HG03439 (cell line): ENCODE data around the gene OR2V1.
"Not testable (repeated sequence)": the region's sequence is repeated elsewhere in the genome, so short reads cannot be mapped to it uniquely, and the experiment has no call there.

ENCODE experiments used
- ATAC-seq: cut with Tn5 transposase; IDR thresholded peaks from one replicate; pipeline ENCODE4 v1.9.1; 2021; ENCODE audit warnings: mild to moderate bottlenecking, moderate library complexity; ENCODE audit not compliant: unreplicated experiment

The OR2V1 gene

GRCh38 chr5:181160755-181161533 is 30.0 kb upstream of the OR2V1 start:
- not testable (repeated sequence) for ATAC-seq

DNA sequence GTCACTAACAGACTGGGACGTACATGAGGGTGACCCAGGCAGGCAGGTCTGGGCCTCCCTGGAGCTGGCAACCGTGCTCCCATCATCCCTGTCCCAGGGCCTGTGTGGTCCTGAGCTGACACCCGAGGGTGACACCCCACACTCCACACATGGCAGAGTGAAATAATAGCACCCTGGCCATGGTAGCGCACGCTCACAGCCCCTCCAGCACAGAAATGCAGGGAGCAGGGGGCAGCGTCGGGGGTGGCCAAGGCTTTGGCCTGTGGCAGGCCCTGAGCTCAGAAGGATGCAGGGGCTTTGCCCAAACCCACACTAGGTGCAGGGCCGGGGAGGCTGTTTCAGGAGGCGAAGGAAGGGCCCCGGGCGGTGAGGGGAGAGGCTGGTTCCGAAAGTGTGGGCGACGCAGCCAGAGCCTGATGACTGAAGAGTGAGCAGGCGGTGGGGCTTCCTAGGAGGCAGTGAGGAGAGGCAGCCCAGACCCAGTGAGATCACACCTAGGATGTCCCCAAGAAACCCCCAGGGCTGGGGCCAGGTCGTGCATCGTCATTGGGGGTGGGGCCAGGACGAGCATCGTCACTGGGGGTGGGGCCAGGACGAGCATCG is 29.3 kb upstream of the OR2V1 start:
- peak; percentile 51 for ATAC-seq

DNA sequence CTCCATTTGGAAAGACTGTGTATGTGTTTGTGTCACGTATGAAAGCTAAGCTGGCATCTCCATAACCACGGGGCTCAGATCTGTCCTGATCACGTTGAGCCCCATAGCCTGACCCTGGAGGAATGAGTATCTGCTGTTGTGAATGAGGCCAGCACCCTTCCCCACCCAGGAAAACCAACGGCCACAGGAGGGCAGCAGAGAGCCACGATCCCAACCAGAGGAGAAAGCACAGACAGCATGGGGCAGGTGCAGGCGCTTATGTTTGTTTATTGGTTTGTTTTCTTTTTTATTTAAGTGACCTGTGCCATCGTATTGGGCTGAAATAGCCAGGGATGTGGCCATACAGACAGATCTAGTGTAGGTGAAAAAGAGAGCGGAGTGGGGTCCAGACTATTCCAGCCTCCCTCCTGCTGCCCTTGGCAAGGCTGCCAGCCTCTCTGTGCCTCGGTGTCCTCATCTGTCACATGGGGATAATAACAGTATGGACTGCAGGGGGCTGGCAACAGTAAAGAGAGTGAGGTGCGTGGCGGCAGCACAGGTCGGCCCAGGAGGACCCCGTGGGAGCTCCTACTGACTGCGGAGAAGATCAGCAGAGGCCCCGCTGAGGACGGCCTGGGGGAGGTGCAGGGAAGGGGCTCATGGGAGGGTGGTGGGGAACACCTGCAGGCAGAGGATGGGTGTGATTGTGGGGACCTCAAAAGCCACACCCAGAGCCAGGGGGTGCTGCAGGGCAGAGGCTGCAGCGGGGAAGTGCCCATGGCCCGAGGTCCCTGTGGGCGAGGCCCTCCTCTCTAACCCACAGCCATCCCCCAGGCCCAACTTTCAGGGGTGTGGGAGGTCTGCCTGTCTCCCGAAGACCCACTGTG is 28.6 kb upstream of the OR2V1 start:
- ATAC-seq = peak; percentile 51

DNA sequence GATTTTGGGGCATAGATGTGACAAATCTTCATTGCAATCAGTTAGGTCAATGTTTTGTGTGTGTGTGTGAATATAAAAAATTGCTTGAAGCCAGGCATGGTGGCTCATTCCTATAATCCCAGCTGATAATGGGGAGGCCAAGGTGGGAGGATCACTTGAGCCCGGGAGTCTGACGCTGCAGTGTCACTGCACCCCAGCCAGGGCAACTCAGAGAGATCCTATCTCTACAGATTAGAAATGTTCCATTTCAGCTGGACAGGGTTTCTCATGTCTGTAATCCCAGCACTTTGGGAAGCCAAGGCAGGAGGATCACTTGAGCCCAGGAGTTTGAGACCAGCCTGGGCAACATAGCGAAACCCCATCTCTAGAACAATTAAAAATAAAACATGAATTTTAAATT is 27.9 kb upstream of the OR2V1 start:
- no peak for ATAC-seq

DNA sequence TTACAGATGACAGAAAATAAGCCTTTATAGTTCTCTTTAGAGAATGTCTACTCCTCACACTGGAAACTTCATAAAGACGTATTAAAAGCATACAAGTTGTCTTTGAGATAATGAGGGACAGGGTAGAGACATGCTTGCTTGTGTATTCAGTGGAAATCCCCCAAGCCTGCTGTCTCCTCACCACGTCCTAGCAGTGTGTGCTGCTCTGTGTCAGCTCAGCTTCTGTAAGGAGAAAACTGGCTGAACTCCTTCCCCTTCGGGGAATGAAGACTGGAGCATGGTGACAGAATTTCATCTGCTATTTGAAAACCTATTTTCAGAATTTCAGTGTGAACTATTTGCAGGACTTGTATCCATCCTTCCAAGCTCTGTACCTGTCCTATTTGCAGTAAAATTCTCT is 25.8 kb upstream of the OR2V1 start:
- ATAC-seq = no peak

GRCh38 chr5:181153814-181154213 is 22.8 kb upstream of the OR2V1 start:
- ATAC-seq = no peak

GRCh38 chr5:181152406-181152805 is 21.4 kb upstream of the OR2V1 start:
- ATAC-seq = no peak

DNA sequence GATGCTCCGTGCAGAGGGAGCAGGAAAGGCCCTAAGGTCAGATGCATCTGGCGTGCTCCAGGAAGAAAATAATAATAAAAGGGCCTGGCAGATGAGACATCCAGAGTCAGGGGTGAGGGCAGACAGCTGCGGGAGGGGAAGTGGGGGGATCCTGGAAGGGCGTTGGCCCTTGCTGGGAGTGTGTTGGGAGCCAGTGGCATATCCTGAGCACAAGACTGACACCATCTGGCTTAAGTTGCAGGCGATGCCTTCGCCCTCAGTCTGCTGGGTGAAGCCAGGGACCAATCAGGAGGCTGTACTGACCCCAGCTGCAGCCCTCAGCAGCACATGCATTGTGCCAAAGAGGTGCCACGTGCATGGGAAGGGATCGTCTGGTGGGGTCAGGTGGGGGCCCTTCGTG is 20.2 kb upstream of the OR2V1 start:
- ATAC-seq = no peak

- no peak for ATAC-seq
Measured at GRCh38 chr5:181149806-181150733, 19.1 kb upstream of the OR2V1 start.

DNA sequence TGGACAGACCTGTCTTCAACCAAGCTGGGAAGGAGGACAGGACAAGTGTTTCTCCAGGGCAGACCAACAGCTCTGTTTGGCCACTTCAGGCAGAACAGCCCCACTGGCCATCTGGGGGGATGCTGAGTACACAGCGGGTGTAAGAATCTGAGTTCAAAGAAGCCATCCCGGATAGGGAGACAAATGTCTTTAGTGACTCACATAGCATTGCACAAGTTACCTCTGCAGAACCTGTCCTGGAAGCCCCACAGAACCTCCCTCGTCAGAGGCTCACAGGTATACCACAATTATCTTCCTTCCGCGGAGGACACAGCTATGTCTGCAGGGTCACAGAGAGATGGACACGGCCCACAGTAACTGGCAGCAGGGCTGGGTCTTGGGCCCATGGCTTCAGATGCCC is 18.4 kb upstream of the OR2V1 start:
- no peak for ATAC-seq

- not testable (repeated sequence) for ATAC-seq
Measured at GRCh38 chr5:181146927-181147636, 16.1 kb upstream of the OR2V1 start, which contains the start of gene OR2V2. TSS of gene OR2V2 (plus strand) at chr5:181147586. CDS start at chr5:181154943, 7,357 bp downstream.

DNA sequence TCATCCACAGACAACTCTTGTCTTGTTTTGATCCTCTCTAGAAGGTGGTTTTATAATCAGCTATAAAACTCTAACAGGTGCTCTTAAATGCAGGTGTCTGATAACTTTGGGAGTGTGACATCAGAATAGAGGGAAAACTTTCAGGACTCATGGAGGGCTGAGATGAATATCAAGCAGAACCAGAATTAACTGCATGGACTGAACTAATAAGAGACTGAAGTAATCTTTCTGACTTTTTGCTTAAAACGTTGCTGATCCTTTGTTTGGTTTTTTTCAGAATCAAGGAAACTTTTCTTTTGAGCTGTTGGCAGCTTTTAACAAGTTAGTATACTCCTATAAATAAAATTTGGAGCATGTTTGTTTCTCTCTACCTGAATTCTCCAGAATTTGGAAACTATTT is 14.2 kb upstream of the OR2V1 start:
- ATAC-seq = no peak

GRCh38 chr5:181142054-181142453 is 11.1 kb upstream of the OR2V1 start:
- no peak for ATAC-seq

- no peak for ATAC-seq
Measured at GRCh38 chr5:181140766-181141165, 9.8 kb upstream of the OR2V1 start.

DNA sequence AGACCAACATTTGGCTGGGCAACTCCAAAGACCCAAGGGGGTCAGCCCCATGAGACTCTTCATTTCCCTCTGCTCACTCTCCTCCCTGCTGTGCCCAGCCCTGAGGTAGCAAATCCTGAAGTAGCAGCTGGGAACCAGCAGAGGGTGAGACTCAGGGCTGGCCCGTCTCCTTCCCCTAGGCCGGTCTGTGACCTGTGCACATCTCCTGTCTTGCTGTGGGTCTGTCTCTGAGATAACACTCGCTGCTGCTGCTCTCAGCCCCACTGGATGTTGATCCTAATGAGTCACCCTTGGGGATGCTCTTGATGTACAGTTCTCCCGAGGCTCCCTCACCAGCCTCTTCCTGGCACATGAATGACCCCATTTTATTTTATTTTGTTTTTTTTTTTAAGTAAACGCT is 7.3 kb upstream of the OR2V1 start:
- no peak for ATAC-seq

- no peak for ATAC-seq
Measured at GRCh38 chr5:181136361-181136955, 5.5 kb upstream of the OR2V1 start.

- no peak for ATAC-seq
Measured at GRCh38 chr5:181134259-181134658, 3.3 kb upstream of the OR2V1 start.

GRCh38 chr5:181133610-181134231 is 2.8 kb upstream of the OR2V1 start:
- no peak for ATAC-seq

GRCh38 chr5:181133083-181133482 is 2.1 kb upstream of the OR2V1 start:
- no peak for ATAC-seq
